Measurements from ENCODE around the gene OR5B2.
"Not testable (repeated sequence)": the region's sequence is repeated elsewhere in the genome, so short reads cannot be mapped to it uniquely, and the experiment has no call there.

The OR5B2 gene

GRCh38 chr11:58428021-58428420 lies at the start of gene OR5B2:
TSS of gene OR5B2 (minus strand) at chr11:58428121. CDS start at chr11:58423261, 4,860 bp downstream.
- no peak for DNase-seq

DNA sequence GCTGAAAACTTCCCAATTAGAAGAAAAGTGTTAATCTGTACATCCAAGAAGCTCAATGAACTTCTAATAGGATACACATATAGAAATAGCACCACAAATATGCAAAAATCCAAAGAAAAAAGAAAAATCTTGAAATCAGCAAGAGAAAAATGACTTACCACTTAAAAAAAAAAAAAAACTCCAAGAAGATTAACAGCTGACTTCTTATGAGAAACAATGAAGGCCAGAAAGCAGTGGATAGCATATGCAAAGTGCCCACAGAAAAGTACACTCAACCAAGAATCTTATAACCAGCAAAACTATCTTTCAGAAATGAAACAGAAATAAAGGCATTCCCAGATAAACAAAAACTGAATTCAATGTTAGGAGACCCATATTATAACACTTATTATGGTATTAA lies 44.0 kb upstream of the OR5B2 start:
- DNase-seq: no peak

GRCh38 chr11:58466293-58466692 lies 38.4 kb upstream of the OR5B2 start:
- DNase-seq: no peak

DNA sequence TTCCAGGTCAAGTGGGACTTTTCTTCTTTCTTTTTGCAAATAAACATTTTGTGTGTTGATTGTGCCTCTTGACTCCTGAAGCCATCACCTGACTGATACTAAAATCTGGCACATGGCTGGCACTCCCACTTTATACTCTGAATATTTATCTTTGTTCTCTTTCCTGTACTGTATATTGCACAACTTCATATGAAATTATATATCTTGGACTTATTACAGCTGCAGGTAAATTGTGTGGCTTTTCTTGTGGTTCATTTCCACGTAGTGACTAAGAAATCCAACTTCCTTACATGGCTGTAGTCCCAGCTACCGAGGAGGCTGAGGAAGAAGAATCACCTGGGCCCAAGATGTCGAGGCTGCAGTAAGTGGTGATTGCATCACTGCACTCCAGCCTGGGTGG lies 37.8 kb upstream of the OR5B2 start:
- no peak for DNase-seq

GRCh38 chr11:58451585-58451984 lies 23.7 kb upstream of the OR5B2 start:
- DNase-seq: no peak

- no peak for DNase-seq
Measured at GRCh38 chr11:58446294-58446693, 18.4 kb upstream of the OR5B2 start.

DNA sequence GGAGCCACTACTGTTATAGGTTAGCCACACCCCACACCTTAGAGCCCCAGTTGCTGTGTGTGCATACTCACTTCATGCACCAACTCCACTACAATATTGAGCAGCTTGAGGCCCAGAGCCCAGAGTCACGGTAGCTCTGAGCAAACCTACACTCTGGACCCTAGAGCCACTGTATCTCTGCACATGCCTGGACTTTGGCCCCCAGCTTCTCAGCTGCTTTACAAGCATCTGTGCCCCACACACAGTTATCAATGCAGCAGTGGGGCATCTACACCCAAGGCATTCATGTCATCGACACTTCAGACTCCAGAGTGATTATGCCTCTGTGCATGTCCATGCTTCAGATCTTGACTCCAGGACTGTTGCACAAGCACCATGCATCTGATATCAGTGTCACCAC lies 16.4 kb upstream of the OR5B2 start:
- DNase-seq: no peak

GRCh38 chr11:58442136-58442535 lies 14.2 kb upstream of the OR5B2 start, which contains the start of gene OR5B12:
TSS of gene OR5B12 (minus strand) at chr11:58442236. CDS start at chr11:58440151, 2,085 bp downstream.
- DNase-seq: no peak

GRCh38 chr11:58438486-58438885 lies 10.6 kb upstream of the OR5B2 start:
- DNase-seq: no peak

DNA sequence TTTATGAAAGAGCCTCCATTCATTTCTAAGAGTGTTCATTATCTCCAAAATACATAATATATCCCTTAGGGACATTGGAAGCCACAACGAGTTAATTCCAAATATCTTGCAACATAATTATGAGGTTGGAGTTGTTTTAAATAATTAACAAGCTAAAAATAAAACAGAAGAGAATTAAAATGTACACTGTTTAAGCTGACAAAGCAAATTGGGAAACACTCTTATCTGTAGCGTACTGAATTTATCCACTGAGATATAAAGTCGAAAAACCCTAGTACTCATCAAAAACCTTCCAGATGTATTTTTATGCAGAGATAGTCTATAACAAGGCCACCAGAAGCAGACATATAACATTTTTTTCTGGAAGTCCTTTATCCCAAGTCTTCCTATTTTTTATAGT lies 6.3 kb upstream of the OR5B2 start:
- no peak for DNase-seq

- no peak for DNase-seq
Measured at GRCh38 chr11:58433638-58434203, 5.8 kb upstream of the OR5B2 start.

DNA sequence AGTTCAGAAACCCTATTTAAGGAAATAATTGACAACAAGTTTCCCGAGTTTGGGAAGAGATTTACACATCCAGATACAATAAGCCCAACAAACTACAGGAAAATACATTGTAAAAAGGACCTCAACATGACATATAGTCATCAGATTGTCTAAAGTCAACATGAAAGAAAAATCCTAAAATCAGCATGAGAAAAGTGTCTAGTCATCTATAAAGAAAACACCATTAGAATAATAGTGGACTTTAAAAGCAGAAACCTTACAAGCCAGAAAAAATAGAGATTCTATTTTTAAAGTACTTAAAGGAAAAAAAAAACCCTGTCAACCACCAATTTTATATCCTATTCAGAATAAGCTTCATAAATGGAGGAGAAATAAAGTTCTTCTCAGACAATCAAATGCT lies 1.4 kb upstream of the OR5B2 start:
- DNase-seq: no peak

DNA sequence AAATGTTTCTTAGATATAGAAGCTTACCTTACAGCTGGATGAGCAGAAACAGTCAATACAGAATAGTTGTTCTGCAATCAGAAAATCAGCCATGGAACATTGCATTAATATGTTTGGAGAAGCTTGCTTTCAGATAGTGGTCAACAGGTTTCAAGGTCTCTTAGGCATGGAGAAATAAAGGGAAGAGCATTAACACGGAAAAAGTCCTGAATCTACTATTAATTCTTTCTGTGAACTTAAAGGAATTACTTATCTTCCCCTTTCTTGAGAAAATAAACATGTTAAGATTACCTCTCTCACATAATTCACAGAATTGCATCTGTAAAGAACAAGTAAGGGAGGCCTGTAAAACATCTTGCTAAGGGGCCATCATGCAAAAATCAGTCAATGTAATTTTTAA lies 21.1 kb downstream of the OR5B2 start, which contains the start of gene OR5B3:
Gene OR5B3 (minus strand): TSS at position 101 of the 400 bp plus-strand sequence. CDS start 3,465 bp downstream, outside the sequence.
- no peak for DNase-seq

- not testable (repeated sequence) for DNase-seq
Measured at GRCh38 chr11:58399622-58400021, 28.3 kb downstream of the OR5B2 start.

DNA sequence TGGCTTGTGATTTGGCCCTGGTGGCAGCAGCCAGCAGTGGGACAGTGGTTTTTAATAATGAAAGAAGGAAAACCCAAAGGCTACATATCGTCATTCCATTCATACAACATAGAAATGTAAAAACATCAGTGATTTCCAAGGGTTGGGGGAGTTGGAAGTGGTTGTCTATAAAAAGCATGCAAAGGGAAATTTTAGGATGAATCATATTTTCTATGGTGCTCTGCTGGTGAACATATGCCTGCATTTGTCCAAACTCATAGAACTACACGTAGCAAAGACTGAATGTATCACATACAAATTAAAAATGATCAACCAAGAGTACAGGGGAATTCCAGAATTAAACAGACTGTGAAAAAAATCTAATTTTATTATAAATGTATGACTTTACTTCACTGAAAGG lies 32.3 kb downstream of the OR5B2 start:
- no peak for DNase-seq

- no peak for DNase-seq
Measured at GRCh38 chr11:58394195-58394594, 33.7 kb downstream of the OR5B2 start.

DNA sequence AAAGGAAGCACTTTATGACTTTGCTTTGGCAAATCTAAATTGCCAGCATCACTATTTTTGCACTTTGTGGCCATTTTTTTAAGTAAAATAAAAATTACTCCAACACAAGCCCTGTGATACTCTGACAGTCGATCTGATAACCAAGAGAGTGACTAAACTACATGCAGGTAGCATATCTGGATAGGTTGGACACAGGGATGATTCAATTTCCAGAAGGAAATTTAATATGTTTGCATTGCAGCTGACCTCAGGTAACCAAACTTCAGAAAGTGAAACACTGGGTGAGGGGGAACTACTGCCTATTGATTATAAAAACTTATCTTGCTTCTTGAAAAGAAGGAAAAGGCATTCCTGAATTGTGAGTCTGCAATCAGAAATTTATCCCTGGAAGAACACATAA lies 35.2 kb downstream of the OR5B2 start:
- DNase-seq: no peak

- DNase-seq: no peak
Measured at GRCh38 chr11:58391879-58392278, 36.0 kb downstream of the OR5B2 start.

GRCh38 chr11:58390551-58391063 lies 37.3 kb downstream of the OR5B2 start:
- DNase-seq: no peak

All from stimulated activated CD4-positive, alpha-beta T cell treated with anti-CD3 and anti-CD28 coated beads, Interleukin-4, amount 100 ng/mL, for 24 hours (primary cell).